ENCODE data around the gene SGPL1.

SGPL1 gene

GRCh38 chr10:70909326-70909935 lies 93.7 kb downstream of the SGPL1 start:
- Histone ChIP-seq H3K4me1 (no peaks in the 10 kb centered on the region), H3K9me3 (ENCODE audit: control insufficient read depth, low read length) (no peaks in the 10 kb centered on the region), H3K4me2 (ENCODE audit: low read length) (no peak overlapping the region), H3K36me3 (ENCODE audit: control insufficient read depth, insufficient read depth, low read length) (no peaks in the 10 kb centered on the region), H3K79me2 (no peaks in the 10 kb centered on the region), H3K27me3 (ENCODE audit: control insufficient read depth, insufficient read depth, low read length) (no peaks in the 10 kb centered on the region), H2AFZ (no peak overlapping the region), H3K27ac (no peak overlapping the region), H3K9ac (no peak overlapping the region), H3K4me3 (ENCODE audit: low read depth, low read length) (no peak overlapping the region)
- no peak for TF ChIP-seq CTCF (IDR thresholded peaks at IDR 0.05)

GRCh38 chr10:70910486-70911341 lies 95.0 kb downstream of the SGPL1 start:
- H3K27ac ChIP-seq = no peak overlapping the region
- H3K27me3 ChIP-seq (ENCODE audit: control insufficient read depth, insufficient read depth, low read length) = no peaks in the 10 kb centered on the region
- H3K4me2 ChIP-seq (ENCODE audit: low read length) = no peak overlapping the region
- no peak overlapping the region for H3K9ac ChIP-seq
- H3K4me1 ChIP-seq = no peaks in the 10 kb centered on the region
- TF ChIP-seq CTCF (IDR thresholded peaks at IDR 0.05) = no peak
- no peak overlapping the region for H3K4me3 ChIP-seq (ENCODE audit: low read depth, low read length)
- no peaks in the 10 kb centered on the region for H3K79me2 ChIP-seq
- H3K9me3 ChIP-seq (ENCODE audit: control insufficient read depth, low read length) = no peaks in the 10 kb centered on the region
- H2AFZ ChIP-seq = no peak overlapping the region
- no peaks in the 10 kb centered on the region for H3K36me3 ChIP-seq (ENCODE audit: control insufficient read depth, insufficient read depth, low read length)

GRCh38 chr10:70911386-70911785 lies 95.6 kb downstream of the SGPL1 start:
- H3K9me3 ChIP-seq (ENCODE audit: control insufficient read depth, low read length) = no peaks in the 10 kb centered on the region
- no peaks in the 10 kb centered on the region for H3K4me1 ChIP-seq
- no peaks in the 10 kb centered on the region for H3K36me3 ChIP-seq (ENCODE audit: control insufficient read depth, insufficient read depth, low read length)
- no peak overlapping the region for H2AFZ ChIP-seq
- no peak overlapping the region for H3K4me2 ChIP-seq (ENCODE audit: low read length)
- H3K4me3 ChIP-seq (ENCODE audit: low read depth, low read length) = no peak overlapping the region
- no peak overlapping the region for H3K9ac ChIP-seq
- no peaks in the 10 kb centered on the region for H3K27me3 ChIP-seq (ENCODE audit: control insufficient read depth, insufficient read depth, low read length)
- H3K27ac ChIP-seq = no peak overlapping the region
- no peak for TF ChIP-seq CTCF (IDR thresholded peaks at IDR 0.05)
- H3K79me2 ChIP-seq = no peaks in the 10 kb centered on the region

- no peak overlapping the region for H3K9ac ChIP-seq
- no peak overlapping the region for H3K4me3 ChIP-seq (ENCODE audit: low read depth, low read length)
- no peaks in the 10 kb centered on the region for H3K9me3 ChIP-seq (ENCODE audit: control insufficient read depth, low read length)
- TF ChIP-seq CTCF (IDR thresholded peaks at IDR 0.05) = no peak
- H3K36me3 ChIP-seq (ENCODE audit: control insufficient read depth, insufficient read depth, low read length) = no peaks in the 10 kb centered on the region
- H3K4me1 ChIP-seq = no peaks in the 10 kb centered on the region
- no peaks in the 10 kb centered on the region for H3K27me3 ChIP-seq (ENCODE audit: control insufficient read depth, insufficient read depth, low read length)
- no peaks in the 10 kb centered on the region for H3K79me2 ChIP-seq
- H3K27ac ChIP-seq = no peak overlapping the region
- no peak overlapping the region for H2AFZ ChIP-seq
- H3K4me2 ChIP-seq (ENCODE audit: low read length) = no peak overlapping the region
Measured at GRCh38 chr10:70912556-70912955, 96.8 kb downstream of the SGPL1 start.

All from parathyroid adenoma (tissue), 2 donors.